C4-2B (cell line): ENCODE data around the gene PPT2.
"Not testable (repeated sequence)": the region's sequence is repeated elsewhere in the genome, so short reads cannot be mapped to it uniquely, and the experiment has no call there.

Experiments used
- H3K27ac ChIP-seq: fragments of 450-650 bp; 2 replicates; pipeline ENCODE4 v1.5.1; 2017
- ZFX ChIP-seq: fragments of 450-650 bp; IDR thresholded peaks from 2 replicates; pipeline ENCODE4 v1.6.1; 2017
- TF ChIP-seq, protein P1 (sequence below): fragments of 450-650 bp; conservative IDR thresholded peaks from 2 replicates; pipeline ENCODE4 v1.5.1; 2017; ENCODE audit warnings: mild to moderate bottlenecking

Gene PPT2

GRCh38 chr6:32191696-32192607, 38.0 kb downstream of the PPT2 start:
- H3K27ac ChIP-seq: no peak overlapping the region

GRCh38 chr6:32192608-32193039, 38.7 kb downstream of the PPT2 start, which contains the start of gene GPSM3:
TSS of gene GPSM3 (minus strand) at chr6:32192643. CDS start at chr6:32192513, 130 bp downstream.
- TF ChIP-seq ZFX: no peak
- TF ChIP-seq, protein P1, sequence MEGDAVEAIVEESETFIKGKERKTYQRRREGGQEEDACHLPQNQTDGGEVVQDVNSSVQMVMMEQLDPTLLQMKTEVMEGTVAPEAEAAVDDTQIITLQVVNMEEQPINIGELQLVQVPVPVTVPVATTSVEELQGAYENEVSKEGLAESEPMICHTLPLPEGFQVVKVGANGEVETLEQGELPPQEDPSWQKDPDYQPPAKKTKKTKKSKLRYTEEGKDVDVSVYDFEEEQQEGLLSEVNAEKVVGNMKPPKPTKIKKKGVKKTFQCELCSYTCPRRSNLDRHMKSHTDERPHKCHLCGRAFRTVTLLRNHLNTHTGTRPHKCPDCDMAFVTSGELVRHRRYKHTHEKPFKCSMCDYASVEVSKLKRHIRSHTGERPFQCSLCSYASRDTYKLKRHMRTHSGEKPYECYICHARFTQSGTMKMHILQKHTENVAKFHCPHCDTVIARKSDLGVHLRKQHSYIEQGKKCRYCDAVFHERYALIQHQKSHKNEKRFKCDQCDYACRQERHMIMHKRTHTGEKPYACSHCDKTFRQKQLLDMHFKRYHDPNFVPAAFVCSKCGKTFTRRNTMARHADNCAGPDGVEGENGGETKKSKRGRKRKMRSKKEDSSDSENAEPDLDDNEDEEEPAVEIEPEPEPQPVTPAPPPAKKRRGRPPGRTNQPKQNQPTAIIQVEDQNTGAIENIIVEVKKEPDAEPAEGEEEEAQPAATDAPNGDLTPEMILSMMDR: no peak
- no peak within 1 kb of the TSS for H3K27ac ChIP-seq

More at GRCh38 chr6:32191696-32192607, 38.0 kb downstream of the PPT2 start:
- TF ChIP-seq, protein P1: no peak
- TF ChIP-seq ZFX: no peak

DNA sequence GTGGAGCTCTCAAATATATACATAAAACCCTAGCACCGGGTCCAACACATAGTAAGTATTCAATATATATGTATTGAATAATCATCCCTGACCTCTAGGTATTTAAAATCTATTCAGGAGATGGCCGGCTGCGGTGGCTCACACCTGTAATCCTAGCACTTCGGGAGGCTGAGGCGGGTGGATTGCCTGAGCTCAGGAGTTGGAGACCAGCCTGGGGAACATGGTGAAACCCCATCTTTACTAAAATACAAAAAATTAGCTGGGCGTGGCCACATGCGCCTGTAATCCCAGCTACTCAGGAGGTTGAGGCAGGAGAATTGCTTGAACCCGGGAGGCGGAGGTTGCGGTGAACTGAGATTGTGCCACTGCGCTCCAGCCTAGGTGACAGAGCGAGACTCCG, 39.2 kb downstream of the PPT2 start:
- not testable (repeated sequence) for H3K27ac ChIP-seq

DNA sequence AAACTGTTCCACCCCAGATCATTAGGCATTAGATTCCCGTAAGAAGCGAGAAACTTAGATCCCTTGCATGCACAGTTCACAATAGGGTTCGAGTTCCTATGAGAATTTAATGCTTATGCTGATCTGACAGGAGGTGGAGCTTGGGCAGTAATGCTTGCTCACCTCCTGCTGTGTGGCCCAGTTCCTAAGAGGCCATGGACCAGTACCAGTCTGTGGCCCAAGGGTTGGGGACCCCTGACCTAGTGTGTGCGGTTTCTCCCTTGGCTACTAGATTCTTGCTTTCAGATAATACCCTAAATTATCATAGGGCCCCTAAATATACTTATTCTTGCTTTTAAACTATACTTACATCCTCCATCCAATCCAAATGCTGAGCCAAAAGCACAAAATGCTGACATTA, 40.4 kb downstream of the PPT2 start:
- TF ChIP-seq, protein P1: no peak
- no peak for TF ChIP-seq ZFX
- no peak overlapping the region for H3K27ac ChIP-seq

- TF ChIP-seq ZFX: no peak
- TF ChIP-seq, protein P1: peak; percentile 80
- H3K27ac ChIP-seq: peak overlapping the region; percentile 97
Observed at GRCh38 chr6:32194825-32195651, 41.1 kb downstream of the PPT2 start.

DNA sequence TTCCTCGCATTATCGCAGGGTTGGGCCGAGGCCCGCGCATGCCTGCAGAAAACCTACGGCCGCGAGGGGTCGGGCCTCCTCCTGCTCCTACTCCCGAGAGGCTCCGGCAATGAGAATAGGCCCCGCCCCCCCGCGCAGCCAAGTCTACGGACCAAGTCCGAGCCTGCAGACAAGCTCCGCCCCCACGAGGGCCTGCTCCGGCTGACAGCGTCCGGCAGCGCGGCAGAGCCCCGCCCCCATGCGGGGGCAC, 41.6 kb downstream of the PPT2 start:
- H3K27ac ChIP-seq: peak overlapping the region; percentile 97
- TF ChIP-seq ZFX: no peak
- TF ChIP-seq, protein P1: no peak

DNA sequence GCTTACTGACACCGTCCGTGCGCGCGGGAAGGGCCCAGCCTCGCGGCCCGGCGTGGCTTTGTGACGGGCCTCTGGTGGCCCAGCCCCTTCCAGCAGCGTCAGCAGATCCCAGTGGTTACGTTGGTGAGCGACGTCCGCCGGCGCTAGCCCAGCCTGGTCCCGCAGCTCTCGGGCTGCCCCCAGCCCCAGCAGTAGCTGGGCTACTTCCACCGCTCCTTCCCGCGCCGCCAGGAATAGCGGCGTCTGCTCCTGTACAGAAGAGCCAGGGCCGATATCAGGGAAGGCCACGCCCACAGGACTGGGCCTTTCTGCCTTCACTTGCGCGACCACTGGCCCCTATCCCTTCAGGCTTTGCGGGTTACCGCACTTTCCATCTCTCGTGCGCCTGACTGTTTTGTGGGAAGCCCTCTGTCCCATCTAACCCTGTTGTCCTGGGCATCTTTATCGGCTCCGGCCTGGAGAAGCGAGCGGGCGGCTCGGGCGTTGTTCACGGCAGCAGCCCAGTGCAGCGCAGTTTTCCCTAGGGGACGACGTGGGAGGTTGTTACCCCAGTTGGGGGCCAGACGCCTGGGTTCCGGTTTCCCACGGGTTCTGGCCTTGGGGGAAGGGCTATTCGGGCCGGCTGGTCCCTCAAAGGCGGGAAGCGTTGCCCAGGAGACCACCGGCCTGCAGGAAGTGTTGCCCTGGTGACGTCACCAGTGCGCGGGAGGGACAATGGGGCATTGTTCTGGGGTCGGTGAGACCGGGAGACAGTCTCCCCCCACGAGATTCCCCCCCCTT, 42.2 kb downstream of the PPT2 start:
- TF ChIP-seq ZFX: peak; percentile 79; the same call in 1 of the 2 replicates
- TF ChIP-seq, protein P1: no peak

More for the DNA sequence above, 42.2 kb downstream of the PPT2 start:
- peak overlapping the region; percentile 97 for H3K27ac ChIP-seq
